ENCODE data around the gene IL10RA.

Gene IL10RA

GRCh38 chr11:117980720-117981119, 5.5 kb upstream of the IL10RA start:
- DNase-seq (ENCODE audit: extremely low read depth, low read depth) = no peak
- TF ChIP-seq CTCF (IDR thresholded peaks at IDR 0.05; ENCODE audit: low read depth, low read length) = no peak

- TF ChIP-seq CTCF (IDR thresholded peaks at IDR 0.05; ENCODE audit: low read depth, low read length) = no peak
These were observed 3.1 kb upstream of the IL10RA start for GRCh38 chr11:117983163-117983475.

GRCh38 chr11:117984476-117984875, 1.7 kb upstream of the IL10RA start:
- no peak for DNase-seq (ENCODE audit: extremely low read depth, low read depth)
- TF ChIP-seq CTCF (IDR thresholded peaks at IDR 0.05; ENCODE audit: low read depth, low read length) = no peak

More at GRCh38 chr11:117983163-117983475, 3.1 kb upstream of the IL10RA start:
- DNase-seq (ENCODE audit: extremely low read depth, low read depth) = no peak

- DNase-seq (ENCODE audit: extremely low read depth, low read depth) = no peak
- no peak for TF ChIP-seq CTCF (IDR thresholded peaks at IDR 0.05; ENCODE audit: low read depth, low read length)
These were observed 884 bp downstream of the IL10RA start for GRCh38 chr11:117986981-117987574.

- no peak for DNase-seq (ENCODE audit: extremely low read depth, low read depth)
- no peak for TF ChIP-seq CTCF (IDR thresholded peaks at IDR 0.05; ENCODE audit: low read depth, low read length)
These were observed 3.3 kb downstream of the IL10RA start for GRCh38 chr11:117989351-117990102.

GRCh38 chr11:117992136-117992535, 5.9 kb downstream of the IL10RA start:
- no peak for TF ChIP-seq CTCF (IDR thresholded peaks at IDR 0.05; ENCODE audit: low read depth, low read length)
- DNase-seq (ENCODE audit: extremely low read depth, low read depth) = no peak

GRCh38 chr11:117992620-117993019, 6.4 kb downstream of the IL10RA start:
- DNase-seq (ENCODE audit: extremely low read depth, low read depth) = no peak
- no peak for TF ChIP-seq CTCF (IDR thresholded peaks at IDR 0.05; ENCODE audit: low read depth, low read length)

All from AG09319 (cell line).